ENCODE results near the gene KRTAP4-2. TPM values are rescaled to one million over a fixed set of nuclear protein-coding genes. Genes with fewer than 3 reads are reported as not detected.
"Not testable (repeated sequence)": the region's sequence is repeated elsewhere in the genome, so short reads cannot be mapped to it uniquely, and the experiment has no call there.

KRTAP4-2 gene
- total RNA-seq, result not detected in 3 replicates
- long read RNA-seq, result 0 reads

DNA sequence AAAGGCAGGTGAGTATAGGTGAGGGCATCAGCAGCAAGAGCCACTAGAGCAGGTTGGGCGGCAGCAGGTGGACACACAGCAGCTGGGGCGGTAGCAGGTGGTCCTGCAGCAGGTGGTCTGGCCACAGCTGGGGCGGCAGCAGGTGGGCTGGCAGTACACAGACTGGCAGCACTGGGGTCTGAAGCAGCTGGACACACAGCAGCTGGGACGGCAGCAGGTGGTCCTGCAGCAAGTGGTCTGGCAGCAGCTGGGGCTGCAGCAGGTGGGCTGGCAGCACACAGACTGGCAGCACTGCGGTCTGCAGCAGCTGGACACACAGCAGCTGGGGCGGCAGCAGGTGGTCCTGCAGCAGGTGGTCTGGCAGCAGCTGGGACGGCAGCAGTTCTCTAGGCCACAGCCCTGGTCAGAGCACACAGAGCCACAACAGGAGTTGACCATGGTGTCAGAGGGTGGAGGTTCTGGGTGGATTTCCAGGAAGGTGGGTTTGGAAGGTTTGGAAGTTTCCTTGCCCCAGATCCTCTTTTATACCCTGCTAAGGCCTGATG lies at the start of gene KRTAP4-2:
Gene KRTAP4-2, minus strand, starts transcription at position 495 of the 545 bp plus-strand sequence. Its CDS starts 57 bp downstream, at position 438.
- no peaks in the 10 kb centered on the region for H3K9me3 Mint-ChIP-seq (ENCODE audit: low read depth)
- H3K27ac Mint-ChIP-seq (ENCODE audit: unreplicated experiment), result no peak within 1 kb of the TSS

DNA sequence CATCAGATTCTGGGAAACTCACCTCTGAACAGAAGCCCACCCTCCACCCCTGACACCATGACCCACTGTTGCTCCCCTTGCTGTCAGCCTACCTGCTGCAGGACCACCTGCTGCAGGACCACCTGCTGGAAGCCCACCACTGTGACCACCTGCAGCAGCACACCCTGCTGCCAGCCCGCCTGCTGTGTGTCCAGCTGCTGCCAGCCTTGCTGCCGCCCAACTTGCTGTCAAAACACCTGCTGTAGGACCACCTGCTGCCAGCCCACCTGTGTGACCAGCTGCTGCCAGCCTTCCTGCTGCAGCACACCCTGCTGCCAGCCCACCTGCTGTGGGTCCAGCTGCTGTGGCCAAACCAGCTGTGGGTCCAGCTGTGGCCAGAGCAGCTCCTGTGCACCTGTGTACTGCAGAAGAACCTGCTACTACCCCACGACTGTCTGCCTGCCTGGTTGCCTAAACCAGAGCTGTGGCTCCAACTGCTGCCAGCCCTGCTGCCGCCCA lies 48.6 kb upstream of the KRTAP4-2 start, which contains the start of gene KRTAP9-2:
Gene KRTAP9-2, plus strand, starts transcription at position 51 of the 498 bp plus-strand sequence. Its CDS starts 7 bp downstream, at position 58.
- H3K4me3 Mint-ChIP-seq (ENCODE audit: unreplicated experiment); H3K36me3 Mint-ChIP-seq (ENCODE audit: low read depth); H3K9me3 Mint-ChIP-seq (ENCODE audit: low read depth); H3K4me1 Mint-ChIP-seq (ENCODE audit: low read depth); H3K27ac Mint-ChIP-seq (ENCODE audit: unreplicated experiment); DNase-seq (ENCODE audit: low spot score): not testable (repeated sequence)
- H3K27me3 Mint-ChIP-seq (ENCODE audit: low read depth), result peaks cover 19% of the 10 kb centered on the region

More for the DNA sequence above, at the start of gene KRTAP4-2:
- Mint-ChIP-seq H3K4me3 (ENCODE audit: unreplicated experiment) (no peak within 1 kb of the TSS), H3K4me1 (ENCODE audit: low read depth) (no peaks in the 10 kb centered on the region), H3K36me3 (ENCODE audit: low read depth) (no peaks in the 10 kb centered on the region), H3K27me3 (ENCODE audit: low read depth) (peaks cover 3% of the 10 kb centered on the region)
- TF ChIP-seq, protein P1, sequence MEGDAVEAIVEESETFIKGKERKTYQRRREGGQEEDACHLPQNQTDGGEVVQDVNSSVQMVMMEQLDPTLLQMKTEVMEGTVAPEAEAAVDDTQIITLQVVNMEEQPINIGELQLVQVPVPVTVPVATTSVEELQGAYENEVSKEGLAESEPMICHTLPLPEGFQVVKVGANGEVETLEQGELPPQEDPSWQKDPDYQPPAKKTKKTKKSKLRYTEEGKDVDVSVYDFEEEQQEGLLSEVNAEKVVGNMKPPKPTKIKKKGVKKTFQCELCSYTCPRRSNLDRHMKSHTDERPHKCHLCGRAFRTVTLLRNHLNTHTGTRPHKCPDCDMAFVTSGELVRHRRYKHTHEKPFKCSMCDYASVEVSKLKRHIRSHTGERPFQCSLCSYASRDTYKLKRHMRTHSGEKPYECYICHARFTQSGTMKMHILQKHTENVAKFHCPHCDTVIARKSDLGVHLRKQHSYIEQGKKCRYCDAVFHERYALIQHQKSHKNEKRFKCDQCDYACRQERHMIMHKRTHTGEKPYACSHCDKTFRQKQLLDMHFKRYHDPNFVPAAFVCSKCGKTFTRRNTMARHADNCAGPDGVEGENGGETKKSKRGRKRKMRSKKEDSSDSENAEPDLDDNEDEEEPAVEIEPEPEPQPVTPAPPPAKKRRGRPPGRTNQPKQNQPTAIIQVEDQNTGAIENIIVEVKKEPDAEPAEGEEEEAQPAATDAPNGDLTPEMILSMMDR (IDR thresholded peaks at IDR 0.05), result no peak
- no peak for DNase-seq (ENCODE audit: low spot score)

GRCh38 chr17:41226051-41226450 lies 48.0 kb upstream of the KRTAP4-2 start:
- DNase-seq (ENCODE audit: low spot score), result no peak
- H3K27ac Mint-ChIP-seq (ENCODE audit: unreplicated experiment), result no peak overlapping the region
- H3K9me3 Mint-ChIP-seq (ENCODE audit: low read depth), result peaks cover 2% of the 10 kb centered on the region
- H3K36me3 Mint-ChIP-seq (ENCODE audit: low read depth), result no peaks in the 10 kb centered on the region
- H3K4me3 Mint-ChIP-seq (ENCODE audit: unreplicated experiment), result no peak overlapping the region
- H3K4me1 Mint-ChIP-seq (ENCODE audit: low read depth), result no peaks in the 10 kb centered on the region
- peaks cover 20% of the 10 kb centered on the region for H3K27me3 Mint-ChIP-seq (ENCODE audit: low read depth)
- TF ChIP-seq, protein P1 (IDR thresholded peaks at IDR 0.05), result no peak

DNA sequence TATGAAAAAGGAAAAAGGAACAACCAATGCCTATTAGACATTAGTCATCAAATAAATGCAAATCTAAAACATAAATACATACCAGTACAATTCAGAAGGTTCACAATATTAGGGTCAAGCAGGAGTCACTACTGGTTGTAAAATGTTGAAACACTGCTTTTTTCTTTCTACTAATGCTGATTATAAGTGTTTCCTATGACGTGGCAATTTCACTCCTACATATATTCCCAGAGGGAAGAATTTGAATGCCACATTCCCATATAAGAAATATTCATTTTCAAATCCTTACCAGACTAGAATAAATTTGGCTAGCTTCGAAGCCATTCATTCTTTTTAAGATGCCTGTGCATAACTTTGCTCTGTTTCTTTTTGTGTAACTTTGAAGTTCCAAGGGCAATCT lies 45.8 kb upstream of the KRTAP4-2 start:
- TF ChIP-seq, protein P1 (IDR thresholded peaks at IDR 0.05), result no peak
- Mint-ChIP-seq H3K27ac (ENCODE audit: unreplicated experiment) (no peak overlapping the region), H3K4me3 (ENCODE audit: unreplicated experiment) (no peak overlapping the region), H3K27me3 (ENCODE audit: low read depth) (peaks cover 22% of the 10 kb centered on the region), H3K4me1 (ENCODE audit: low read depth) (no peaks in the 10 kb centered on the region), H3K9me3 (ENCODE audit: low read depth) (peaks cover 18% of the 10 kb centered on the region), H3K36me3 (ENCODE audit: low read depth) (peaks cover 8% of the 10 kb centered on the region)
- DNase-seq (ENCODE audit: low spot score), result no peak

GRCh38 chr17:41215681-41216080 lies 37.7 kb upstream of the KRTAP4-2 start:
- Mint-ChIP-seq H3K27ac (ENCODE audit: unreplicated experiment) (no peak overlapping the region), H3K36me3 (ENCODE audit: low read depth) (peaks cover 8% of the 10 kb centered on the region), H3K9me3 (ENCODE audit: low read depth) (peaks cover 12% of the 10 kb centered on the region), H3K4me1 (ENCODE audit: low read depth) (no peaks in the 10 kb centered on the region), H3K4me3 (ENCODE audit: unreplicated experiment) (no peak overlapping the region), H3K27me3 (ENCODE audit: low read depth) (peaks cover 21% of the 10 kb centered on the region)
- no peak for DNase-seq (ENCODE audit: low spot score)
- TF ChIP-seq, protein P1 (IDR thresholded peaks at IDR 0.05), result no peak
